K562 (cell line): ENCODE results near the gene PREX1. TPM values are rescaled to one million over a fixed set of nuclear protein-coding genes. Genes with fewer than 3 reads are reported as not detected.

Source experiments
- ATAC-seq: fragments of 200-7000 bp; cut with Tn5 transposase; 3 replicates; pipeline ENCODE4 v1.9.1; 2020; ENCODE audit warnings: moderate library complexity
- BruUV-seq: library from RNA; stranded (reverse); fragments of 400-500 nt; replicated peaks from 2 replicates; lab custom pipeline; 2021; lab: Mats Ljungman, UMichigan
- CTCF ChIA-PET: fragments of 300-600 bp; formaldehyde crosslinking; extraction: SDS; loops from one replicate; lab custom pipeline; 2021; ENCODE audit warnings: low intra/inter-chr PET ratio; lab: Yijun Ruan, JAX
- POLR2A ChIA-PET: fragments of 300-600, 350-650 bp; sonication (Branson Sonifier 250); formaldehyde crosslinking; extraction: SDS; loops from one replicate; lab custom pipeline; 2021; ENCODE audit warnings: antibody characterized with exemption, inconsistent platforms; lab: Yijun Ruan, JAX
- DNase-seq, 4 experiments: peaks; one replicate each; pipeline versions ENCODE4 v3.0.0 to v3.0.0-alpha.2; 2011 to 2018; ENCODE audit warnings: low spot score in 3 of 4, mixed read lengths in 3 of 4; ENCODE audit errors: extremely low read depth in 1 of 4
- FAIRE-seq: peaks from 2 replicates; lab custom pipeline; 2011; peaks lifted over from hg19 to GRCh38; lab: Jason Lieb, UNC
- H2AFZ ChIP-seq: 2 replicates; pipeline ENCODE4 v1.6.0; 2011; ENCODE audit warnings: low read depth, low read length, control low read depth, inconsistent platforms
- H3K27ac ChIP-seq: fragments of 200-600 bp; 3 replicates; pipeline ENCODE4 v1.8.0; 2011; ENCODE audit warnings: low read depth, mild to moderate bottlenecking, control low read depth, inconsistent platforms, low read length, moderate library complexity, mixed read lengths; ENCODE audit errors: extremely low read depth
- H3K27me3 ChIP-seq, 2 experiments: fragments of 300-600 bp in 1 of 2; 2 replicates in 1 of 2; 3 replicates in 1 of 2; pipeline versions ENCODE4 v1.6.0 to v1.8.0; 2011; ENCODE audit warnings: inconsistent platforms in 2 of 2, low read length in 2 of 2, mild to moderate bottlenecking in 1 of 2, mixed read lengths in 1 of 2, moderate library complexity in 1 of 2; ENCODE audit not compliant: control insufficient read depth in 2 of 2, insufficient read depth in 2 of 2
- H3K36me3 ChIP-seq: fragments of 300-600 bp; 3 replicates; pipeline ENCODE4 v1.8.0; 2011; ENCODE audit warnings: mild to moderate bottlenecking, low read length, inconsistent platforms; ENCODE audit not compliant: control insufficient read depth, insufficient read depth
- H3K4me1 ChIP-seq, 2 experiments: fragments of 200-600 bp in 1 of 2; replicated peaks in 1 of 2; 2 replicates in 1 of 2; 3 replicates in 1 of 2; pipeline versions ENCODE4 v1.5.1 to v1.8.0; 2011; ENCODE audit warnings: inconsistent platforms in 2 of 2, low read length in 2 of 2, mild to moderate bottlenecking in 1 of 2, mixed read lengths in 1 of 2, moderate library complexity in 1 of 2; ENCODE audit not compliant: control insufficient read depth in 2 of 2, insufficient read depth in 2 of 2
- H3K4me2 ChIP-seq: 2 replicates; pipeline ENCODE4 v1.6.1; 2011; ENCODE audit warnings: low read length, control low read depth, inconsistent platforms, mixed read lengths; ENCODE audit not compliant: insufficient read depth
- H3K4me3 ChIP-seq: fragments of 200-600 bp; sonication (generic), shearing (Covaris generic); 2 replicates; pipeline ENCODE4 v1.5.1; 2016; ENCODE audit warnings: control low read depth, inconsistent platforms
- H3K79me2 ChIP-seq: fragments of 200-600 bp; 3 replicates; pipeline ENCODE4 v1.8.0; 2011; ENCODE audit warnings: low read length, inconsistent platforms; ENCODE audit not compliant: control insufficient read depth, insufficient read depth
- H3K9ac ChIP-seq, 2 experiments: 2 replicates each; pipeline versions ENCODE4 v1.6.0 to v1.6.1; 2011; ENCODE audit warnings: low read depth in 2 of 2, low read length in 2 of 2, control low read depth in 1 of 2, inconsistent platforms in 1 of 2, mild to moderate bottlenecking in 1 of 2, mixed read lengths in 1 of 2; ENCODE audit not compliant: insufficient read depth in 1 of 2
- H3K9me1 ChIP-seq: one replicate; pipeline ENCODE4 v1.6.0; 2011; ENCODE audit warnings: inconsistent platforms, mild to moderate bottlenecking, low read length, moderate library complexity; ENCODE audit not compliant: control insufficient read depth, insufficient read depth
- H3K9me3 ChIP-seq: replicated peaks from 2 replicates; pipeline ENCODE4 v1.5.1; 2011; ENCODE audit warnings: low read depth, low read length, inconsistent platforms; ENCODE audit not compliant: control insufficient read depth, insufficient read depth
- H4K20me1 ChIP-seq: replicated peaks from 2 replicates; pipeline ENCODE4 v1.6.1; 2011; ENCODE audit warnings: low read length, inconsistent platforms, mixed read lengths; ENCODE audit not compliant: control insufficient read depth, insufficient read depth
- GATAD2A ChIP-seq: fragments of 450-650 bp; IDR thresholded peaks from 2 replicates; pipeline ENCODE4 v1.6.1; 2017
- MAFK ChIP-seq: IDR thresholded peaks from 2 replicates; pipeline ENCODE4 v1.6.1; 2011; ENCODE audit warnings: low read length, improper control_type of control experiment
- YBX1 ChIP-seq: fragments of 450-650 bp; IDR thresholded peaks from 2 replicates; pipeline ENCODE4 v1.7.1; 2016; ENCODE audit warnings: mild to moderate bottlenecking
- ZNF75A ChIP-seq: fragments of 450-650 bp; formaldehyde crosslinking; IDR thresholded peaks from 2 replicates; pipeline ENCODE4 v1.4.0; 2020; ENCODE audit warnings: mild to moderate bottlenecking
- WGBS: fragments of 100-300 bp; shearing (Covaris generic); methylation state at CpG from one replicate; pipeline ENCODE4 v1.1.6; 2016; ENCODE audit warnings: low coverage, mixed read lengths; ENCODE audit not compliant: insufficient coverage; ENCODE audit errors: missing lambda C conversion rate; 5-methylcytosine and 5-hydroxymethylcytosine counted together
- in situ Hi-C: fragments of 300-500 bp; cut with MboI; formaldehyde crosslinking; loops from 4 replicates; pipeline ENCODE4 v1.15.0; 2018; ENCODE audit warnings: inconsistent platforms, mixed read lengths
- intact Hi-C: fragments of 100-400 bp; cut with micrococcal nuclease; formaldehyde crosslinking; loops from 2 replicates; pipeline ENCODE4 v1.14.2; 2022
- polyA plus RNA-seq, 8 experiments: library from polyadenylated mRNA; depleted of rRNA in 4 of 8; stranded (reverse) in 5 of 8; unstranded in 3 of 8; fragments of >200 nt; fragmentation: Nextera tagmentation in 2 of 8; fragmentation: Illumina TruSeq in 1 of 8; extraction: Ambion mirVana in 2 of 8; extraction: Trizol in 1 of 8; gene quantifications; 2 replicates each; pipeline versions ENCODE4 v1.2.1 to v1.2.3, GENCODE V29; 2011 to 2014; ENCODE audit warnings: inconsistent platforms in 1 of 8, missing spikeins in 1 of 8
- total RNA-seq, 7 experiments: library from RNA; depleted of rRNA in 6 of 7; stranded (reverse); fragments of >200 nt in 6 of 7; fragmentation: Illumina TruSeq in 2 of 7; extraction: Trizol in 2 of 7; gene quantifications; 2 replicates each; pipeline versions ENCODE4 v1.2.1 to v1.2.3, GENCODE V29; 2011 to 2021; ENCODE audit warnings: low replicate concordance in 1 of 7
- TF ChIP-seq, protein P1 (sequence below): fragments of 450-650 bp; IDR thresholded peaks from 2 replicates; pipeline ENCODE4 v1.6.1; 2016; ENCODE audit warnings: mild to moderate bottlenecking, moderate library complexity
- TF ChIP-seq, protein P2 (sequence below): fragments of 450-650 bp; IDR thresholded peaks from 2 replicates; pipeline ENCODE4 v1.6.1; 2016
- TF ChIP-seq, protein P3 (sequence below): fragments of 450-650 bp; IDR thresholded peaks from 2 replicates; pipeline ENCODE4 v1.6.1; 2016; ENCODE audit warnings: missing biosample characterization, missing genetic modification characterization

The PREX1 gene
- total and polyA plus RNA-seq, 9 of the 15 experiments (the other 6 are each of a cell fraction or from before 2014, with no cell fraction given), result 0.37 to 10.4 (median 4.8) TPM

DNA sequence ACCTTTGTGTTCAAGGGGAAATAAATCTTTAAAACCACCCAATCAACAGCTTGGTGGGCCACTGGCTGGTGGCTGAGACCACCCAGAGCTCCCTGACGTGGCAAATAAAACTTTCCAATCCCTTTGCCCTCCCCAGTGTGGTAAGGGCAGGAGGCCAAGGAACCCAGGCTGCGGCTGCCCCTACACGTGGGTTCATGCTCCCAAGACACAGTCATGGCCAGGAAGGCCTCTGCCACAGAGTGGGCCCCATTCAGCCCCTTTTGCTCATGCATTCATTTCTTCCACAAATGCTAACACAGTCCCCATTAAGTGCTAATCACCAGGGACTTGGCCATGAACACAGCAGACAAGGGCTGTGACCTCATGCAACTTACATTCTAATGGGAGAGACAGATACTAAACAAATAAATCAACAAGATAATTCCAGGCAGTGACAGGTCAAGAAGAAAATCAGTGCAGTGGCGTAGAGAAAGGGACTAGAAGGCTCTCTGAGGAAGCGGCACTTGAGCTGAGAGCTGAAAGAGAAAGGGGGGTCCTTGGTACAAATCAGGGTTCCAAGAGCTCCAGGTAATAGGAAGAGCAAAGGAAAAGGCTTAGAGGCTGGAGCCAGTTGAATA, 13.8 kb downstream of the PREX1 start:
- no peaks in the 10 kb centered on the region for H3K79me2 ChIP-seq
- CTCF ChIA-PET, result no interaction called here
- TF ChIP-seq GATAD2A, result no peak
- TF ChIP-seq MAFK, result no peak
- TF ChIP-seq, protein P1, sequence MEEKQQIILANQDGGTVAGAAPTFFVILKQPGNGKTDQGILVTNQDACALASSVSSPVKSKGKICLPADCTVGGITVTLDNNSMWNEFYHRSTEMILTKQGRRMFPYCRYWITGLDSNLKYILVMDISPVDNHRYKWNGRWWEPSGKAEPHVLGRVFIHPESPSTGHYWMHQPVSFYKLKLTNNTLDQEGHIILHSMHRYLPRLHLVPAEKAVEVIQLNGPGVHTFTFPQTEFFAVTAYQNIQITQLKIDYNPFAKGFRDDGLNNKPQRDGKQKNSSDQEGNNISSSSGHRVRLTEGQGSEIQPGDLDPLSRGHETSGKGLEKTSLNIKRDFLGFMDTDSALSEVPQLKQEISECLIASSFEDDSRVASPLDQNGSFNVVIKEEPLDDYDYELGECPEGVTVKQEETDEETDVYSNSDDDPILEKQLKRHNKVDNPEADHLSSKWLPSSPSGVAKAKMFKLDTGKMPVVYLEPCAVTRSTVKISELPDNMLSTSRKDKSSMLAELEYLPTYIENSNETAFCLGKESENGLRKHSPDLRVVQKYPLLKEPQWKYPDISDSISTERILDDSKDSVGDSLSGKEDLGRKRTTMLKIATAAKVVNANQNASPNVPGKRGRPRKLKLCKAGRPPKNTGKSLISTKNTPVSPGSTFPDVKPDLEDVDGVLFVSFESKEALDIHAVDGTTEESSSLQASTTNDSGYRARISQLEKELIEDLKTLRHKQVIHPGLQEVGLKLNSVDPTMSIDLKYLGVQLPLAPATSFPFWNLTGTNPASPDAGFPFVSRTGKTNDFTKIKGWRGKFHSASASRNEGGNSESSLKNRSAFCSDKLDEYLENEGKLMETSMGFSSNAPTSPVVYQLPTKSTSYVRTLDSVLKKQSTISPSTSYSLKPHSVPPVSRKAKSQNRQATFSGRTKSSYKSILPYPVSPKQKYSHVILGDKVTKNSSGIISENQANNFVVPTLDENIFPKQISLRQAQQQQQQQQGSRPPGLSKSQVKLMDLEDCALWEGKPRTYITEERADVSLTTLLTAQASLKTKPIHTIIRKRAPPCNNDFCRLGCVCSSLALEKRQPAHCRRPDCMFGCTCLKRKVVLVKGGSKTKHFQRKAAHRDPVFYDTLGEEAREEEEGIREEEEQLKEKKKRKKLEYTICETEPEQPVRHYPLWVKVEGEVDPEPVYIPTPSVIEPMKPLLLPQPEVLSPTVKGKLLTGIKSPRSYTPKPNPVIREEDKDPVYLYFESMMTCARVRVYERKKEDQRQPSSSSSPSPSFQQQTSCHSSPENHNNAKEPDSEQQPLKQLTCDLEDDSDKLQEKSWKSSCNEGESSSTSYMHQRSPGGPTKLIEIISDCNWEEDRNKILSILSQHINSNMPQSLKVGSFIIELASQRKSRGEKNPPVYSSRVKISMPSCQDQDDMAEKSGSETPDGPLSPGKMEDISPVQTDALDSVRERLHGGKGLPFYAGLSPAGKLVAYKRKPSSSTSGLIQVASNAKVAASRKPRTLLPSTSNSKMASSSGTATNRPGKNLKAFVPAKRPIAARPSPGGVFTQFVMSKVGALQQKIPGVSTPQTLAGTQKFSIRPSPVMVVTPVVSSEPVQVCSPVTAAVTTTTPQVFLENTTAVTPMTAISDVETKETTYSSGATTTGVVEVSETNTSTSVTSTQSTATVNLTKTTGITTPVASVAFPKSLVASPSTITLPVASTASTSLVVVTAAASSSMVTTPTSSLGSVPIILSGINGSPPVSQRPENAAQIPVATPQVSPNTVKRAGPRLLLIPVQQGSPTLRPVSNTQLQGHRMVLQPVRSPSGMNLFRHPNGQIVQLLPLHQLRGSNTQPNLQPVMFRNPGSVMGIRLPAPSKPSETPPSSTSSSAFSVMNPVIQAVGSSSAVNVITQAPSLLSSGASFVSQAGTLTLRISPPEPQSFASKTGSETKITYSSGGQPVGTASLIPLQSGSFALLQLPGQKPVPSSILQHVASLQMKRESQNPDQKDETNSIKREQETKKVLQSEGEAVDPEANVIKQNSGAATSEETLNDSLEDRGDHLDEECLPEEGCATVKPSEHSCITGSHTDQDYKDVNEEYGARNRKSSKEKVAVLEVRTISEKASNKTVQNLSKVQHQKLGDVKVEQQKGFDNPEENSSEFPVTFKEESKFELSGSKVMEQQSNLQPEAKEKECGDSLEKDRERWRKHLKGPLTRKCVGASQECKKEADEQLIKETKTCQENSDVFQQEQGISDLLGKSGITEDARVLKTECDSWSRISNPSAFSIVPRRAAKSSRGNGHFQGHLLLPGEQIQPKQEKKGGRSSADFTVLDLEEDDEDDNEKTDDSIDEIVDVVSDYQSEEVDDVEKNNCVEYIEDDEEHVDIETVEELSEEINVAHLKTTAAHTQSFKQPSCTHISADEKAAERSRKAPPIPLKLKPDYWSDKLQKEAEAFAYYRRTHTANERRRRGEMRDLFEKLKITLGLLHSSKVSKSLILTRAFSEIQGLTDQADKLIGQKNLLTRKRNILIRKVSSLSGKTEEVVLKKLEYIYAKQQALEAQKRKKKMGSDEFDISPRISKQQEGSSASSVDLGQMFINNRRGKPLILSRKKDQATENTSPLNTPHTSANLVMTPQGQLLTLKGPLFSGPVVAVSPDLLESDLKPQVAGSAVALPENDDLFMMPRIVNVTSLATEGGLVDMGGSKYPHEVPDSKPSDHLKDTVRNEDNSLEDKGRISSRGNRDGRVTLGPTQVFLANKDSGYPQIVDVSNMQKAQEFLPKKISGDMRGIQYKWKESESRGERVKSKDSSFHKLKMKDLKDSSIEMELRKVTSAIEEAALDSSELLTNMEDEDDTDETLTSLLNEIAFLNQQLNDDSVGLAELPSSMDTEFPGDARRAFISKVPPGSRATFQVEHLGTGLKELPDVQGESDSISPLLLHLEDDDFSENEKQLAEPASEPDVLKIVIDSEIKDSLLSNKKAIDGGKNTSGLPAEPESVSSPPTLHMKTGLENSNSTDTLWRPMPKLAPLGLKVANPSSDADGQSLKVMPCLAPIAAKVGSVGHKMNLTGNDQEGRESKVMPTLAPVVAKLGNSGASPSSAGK, result no peak
- no peak for TF ChIP-seq YBX1
- TF ChIP-seq, protein P2, sequence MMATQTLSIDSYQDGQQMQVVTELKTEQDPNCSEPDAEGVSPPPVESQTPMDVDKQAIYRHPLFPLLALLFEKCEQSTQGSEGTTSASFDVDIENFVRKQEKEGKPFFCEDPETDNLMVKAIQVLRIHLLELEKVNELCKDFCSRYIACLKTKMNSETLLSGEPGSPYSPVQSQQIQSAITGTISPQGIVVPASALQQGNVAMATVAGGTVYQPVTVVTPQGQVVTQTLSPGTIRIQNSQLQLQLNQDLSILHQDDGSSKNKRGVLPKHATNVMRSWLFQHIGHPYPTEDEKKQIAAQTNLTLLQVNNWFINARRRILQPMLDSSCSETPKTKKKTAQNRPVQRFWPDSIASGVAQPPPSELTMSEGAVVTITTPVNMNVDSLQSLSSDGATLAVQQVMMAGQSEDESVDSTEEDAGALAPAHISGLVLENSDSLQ, result peak; percentile 54
- TF ChIP-seq, protein P3, sequence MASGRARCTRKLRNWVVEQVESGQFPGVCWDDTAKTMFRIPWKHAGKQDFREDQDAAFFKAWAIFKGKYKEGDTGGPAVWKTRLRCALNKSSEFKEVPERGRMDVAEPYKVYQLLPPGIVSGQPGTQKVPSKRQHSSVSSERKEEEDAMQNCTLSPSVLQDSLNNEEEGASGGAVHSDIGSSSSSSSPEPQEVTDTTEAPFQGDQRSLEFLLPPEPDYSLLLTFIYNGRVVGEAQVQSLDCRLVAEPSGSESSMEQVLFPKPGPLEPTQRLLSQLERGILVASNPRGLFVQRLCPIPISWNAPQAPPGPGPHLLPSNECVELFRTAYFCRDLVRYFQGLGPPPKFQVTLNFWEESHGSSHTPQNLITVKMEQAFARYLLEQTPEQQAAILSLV (tag), result no peak
- no peak for TF ChIP-seq ZNF75A (CRISPR knock-in tag)

More for the DNA sequence above, 13.8 kb downstream of the PREX1 start:
- no peak overlapping the region for H3K9ac ChIP-seq
- in situ Hi-C loops (no loop called here), intact Hi-C loops (no loop called here)
- no peaks in the 10 kb centered on the region for H3K36me3 ChIP-seq
- no TSS peak for BruUV-seq
- no peaks in the 10 kb centered on the region for H3K4me1 ChIP-seq
- FAIRE-seq (no peak), ATAC-seq (no peak), DNase-seq (no peak)
- H3K4me2 ChIP-seq, result no peak overlapping the region
- no peak overlapping the region for H3K27ac ChIP-seq
- no peaks in the 10 kb centered on the region for H3K9me1 ChIP-seq
- no peak overlapping the region for H2AFZ ChIP-seq
- 0 out of 2 replicates have a peak, but pooled peaks cover 6% of the 10 kb centered on the region for H4K20me1 ChIP-seq
- POLR2A ChIA-PET, result interaction anchor here (1.6 kb wide), 1 partner anchor 11 kb away, joined by 3 read pairs; no protein-coding TSS in a partner anchor
- peaks cover 3 to 14% of the 10 kb centered on the region in 2 experiments; a peak in 3 of 5 replicates for H3K27me3 ChIP-seq
- H3K4me3 ChIP-seq, result no peak overlapping the region
- WGBS, result 22% methylated on average over 5 of the region's 5 CpGs
- no peaks in the 10 kb centered on the region for H3K9me3 ChIP-seq
